ENCODE results near the gene WWC2.
A peak's percentile ranks its signal among the peaks of the same experiment; 100 is the strongest.

The WWC2 gene

DNA sequence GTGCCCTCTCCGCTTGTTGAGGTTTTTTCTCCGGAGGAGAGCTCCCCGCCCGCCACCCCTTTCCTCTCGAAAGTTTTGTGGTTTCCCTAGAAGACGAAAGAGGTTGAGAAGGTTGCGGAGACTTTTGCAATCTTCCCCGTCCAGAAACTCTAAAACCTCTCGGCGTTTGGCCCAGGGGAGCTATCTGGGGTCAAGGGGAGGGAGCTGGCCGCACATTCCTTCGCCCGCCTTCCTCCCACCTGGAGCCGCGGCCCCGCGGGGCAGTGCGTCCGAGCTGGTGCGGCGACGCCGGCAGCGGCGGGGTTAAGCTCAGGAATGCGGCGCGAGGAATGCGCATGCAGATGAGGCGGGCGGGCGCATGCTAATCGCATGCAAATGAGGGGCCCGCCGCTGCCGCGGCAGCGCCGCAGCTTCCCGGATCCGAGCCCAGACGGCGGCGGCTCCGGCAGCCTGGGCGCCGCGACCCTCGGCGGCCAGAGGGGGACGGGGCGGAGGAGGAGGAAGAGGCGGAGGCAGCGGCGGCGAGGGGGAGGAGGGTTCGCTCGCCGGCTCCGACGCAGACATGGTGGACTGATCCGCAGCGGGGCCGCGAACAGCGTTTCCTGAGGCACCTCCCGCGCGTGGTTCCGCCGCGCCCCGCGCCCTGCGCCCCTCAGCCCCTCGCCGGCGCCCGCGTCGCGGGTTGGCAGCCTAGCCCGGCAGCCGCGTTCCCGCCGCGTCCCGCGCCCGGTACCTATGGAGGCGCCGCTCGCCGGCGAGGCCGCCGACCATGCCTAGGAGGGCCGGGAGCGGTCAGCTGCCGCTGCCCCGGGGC is at the start of gene WWC2:
TSS of gene WWC2 (plus strand) at position 535 of the 814 bp plus-strand sequence. CDS start at position 770, 235 bp downstream.
- Mint-ChIP-seq H3K9me3 (no peaks in the 10 kb centered on the region), H3K4me3 (peak within 1 kb of the TSS; percentile 93), H3K27ac (peak within 1 kb of the TSS; percentile 97), H3K36me3 (ENCODE audit: low read depth) (no peaks in the 10 kb centered on the region), H3K4me1 (peaks cover 62% of the 10 kb centered on the region), H3K27me3 (ENCODE audit: low read depth, poor library complexity) (no peaks in the 10 kb centered on the region)
- TF ChIP-seq, protein P1, sequence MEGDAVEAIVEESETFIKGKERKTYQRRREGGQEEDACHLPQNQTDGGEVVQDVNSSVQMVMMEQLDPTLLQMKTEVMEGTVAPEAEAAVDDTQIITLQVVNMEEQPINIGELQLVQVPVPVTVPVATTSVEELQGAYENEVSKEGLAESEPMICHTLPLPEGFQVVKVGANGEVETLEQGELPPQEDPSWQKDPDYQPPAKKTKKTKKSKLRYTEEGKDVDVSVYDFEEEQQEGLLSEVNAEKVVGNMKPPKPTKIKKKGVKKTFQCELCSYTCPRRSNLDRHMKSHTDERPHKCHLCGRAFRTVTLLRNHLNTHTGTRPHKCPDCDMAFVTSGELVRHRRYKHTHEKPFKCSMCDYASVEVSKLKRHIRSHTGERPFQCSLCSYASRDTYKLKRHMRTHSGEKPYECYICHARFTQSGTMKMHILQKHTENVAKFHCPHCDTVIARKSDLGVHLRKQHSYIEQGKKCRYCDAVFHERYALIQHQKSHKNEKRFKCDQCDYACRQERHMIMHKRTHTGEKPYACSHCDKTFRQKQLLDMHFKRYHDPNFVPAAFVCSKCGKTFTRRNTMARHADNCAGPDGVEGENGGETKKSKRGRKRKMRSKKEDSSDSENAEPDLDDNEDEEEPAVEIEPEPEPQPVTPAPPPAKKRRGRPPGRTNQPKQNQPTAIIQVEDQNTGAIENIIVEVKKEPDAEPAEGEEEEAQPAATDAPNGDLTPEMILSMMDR (IDR thresholded peaks at IDR 0.05) = no peak
- peak; percentile 94 for DNase-seq

DNA sequence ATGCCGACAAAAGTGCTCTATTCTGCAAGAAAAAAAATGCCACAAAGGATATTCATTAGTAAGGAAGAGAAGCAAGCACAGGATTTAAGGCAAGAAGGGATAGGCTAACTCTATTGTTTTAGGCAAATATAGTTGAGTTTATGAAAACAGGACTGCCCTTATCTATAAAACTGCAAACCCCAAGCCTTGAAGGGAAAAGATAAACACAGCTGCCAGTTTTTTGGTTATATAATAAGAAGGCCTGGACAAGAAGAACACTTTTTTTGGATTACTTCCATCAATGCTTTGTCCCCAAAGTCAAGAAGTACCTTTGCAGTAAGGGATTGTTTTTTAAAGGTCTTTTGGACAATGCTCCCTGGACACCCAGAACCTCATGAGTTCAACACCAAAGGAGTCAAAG is 45.4 kb upstream of the WWC2 start:
- no peak for DNase-seq
- Mint-ChIP-seq H3K27me3 (ENCODE audit: low read depth, poor library complexity) (peaks cover 18% of the 10 kb centered on the region), H3K27ac (no peak overlapping the region), H3K9me3 (peaks cover 20% of the 10 kb centered on the region), H3K36me3 (ENCODE audit: low read depth) (no peaks in the 10 kb centered on the region), H3K4me3 (no peak overlapping the region), H3K4me1 (peaks cover 3% of the 10 kb centered on the region)
- TF ChIP-seq, protein P1 (IDR thresholded peaks at IDR 0.05) = no peak

DNA sequence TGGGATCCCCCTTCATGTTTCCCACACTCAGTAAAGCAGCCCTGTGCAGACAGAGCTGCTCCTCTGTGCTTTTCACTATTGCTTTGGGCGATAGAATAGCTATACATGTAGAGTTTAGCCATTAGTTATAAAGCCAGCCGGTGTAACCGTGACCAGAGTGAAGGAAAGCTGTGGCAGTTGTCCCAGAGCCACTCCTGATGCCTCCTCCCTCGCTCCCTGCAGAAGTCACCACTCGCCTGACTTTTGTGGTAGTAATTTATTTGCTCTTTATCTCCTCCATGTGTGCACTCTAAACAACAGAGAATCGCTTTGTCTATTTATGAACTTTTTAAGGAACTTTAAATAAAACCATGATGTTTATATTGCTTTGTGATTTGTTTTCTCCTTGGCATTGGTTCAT is 41.8 kb upstream of the WWC2 start:
- TF ChIP-seq, protein P1 (IDR thresholded peaks at IDR 0.05) = no peak
- peaks cover 14% of the 10 kb centered on the region for H3K27me3 Mint-ChIP-seq (ENCODE audit: low read depth, poor library complexity)
- H3K4me1 Mint-ChIP-seq = no peaks in the 10 kb centered on the region
- DNase-seq = no peak
- peaks cover 22% of the 10 kb centered on the region for H3K9me3 Mint-ChIP-seq
- H3K27ac Mint-ChIP-seq = no peak overlapping the region
- no peak overlapping the region for H3K4me3 Mint-ChIP-seq
- no peaks in the 10 kb centered on the region for H3K36me3 Mint-ChIP-seq (ENCODE audit: low read depth)

DNA sequence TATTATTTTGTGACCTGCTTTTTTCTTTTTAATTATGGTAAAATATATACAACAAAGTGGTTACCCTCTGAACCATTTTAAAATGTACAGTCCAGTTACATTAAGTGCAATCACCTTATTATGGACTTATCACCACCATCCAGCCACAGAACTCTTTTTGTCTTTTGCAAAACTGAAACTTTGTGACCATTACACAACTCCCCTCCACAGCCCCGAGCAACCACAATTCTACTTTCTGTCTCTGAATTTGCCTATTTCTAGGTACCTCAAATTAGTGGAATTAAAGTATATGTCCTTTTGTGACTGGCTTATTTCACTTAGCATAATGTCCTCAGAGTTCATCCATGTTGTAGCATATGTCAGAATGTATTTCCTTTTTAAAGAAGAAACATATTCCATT is 39.3 kb upstream of the WWC2 start:
- no peak for DNase-seq
- Mint-ChIP-seq H3K4me3 (no peak overlapping the region), H3K27ac (no peak overlapping the region), H3K9me3 (peaks cover 31% of the 10 kb centered on the region), H3K4me1 (peaks cover 6% of the 10 kb centered on the region), H3K27me3 (ENCODE audit: low read depth, poor library complexity) (peaks cover 11% of the 10 kb centered on the region), H3K36me3 (ENCODE audit: low read depth) (no peaks in the 10 kb centered on the region)
- TF ChIP-seq, protein P1 (IDR thresholded peaks at IDR 0.05) = no peak

DNA sequence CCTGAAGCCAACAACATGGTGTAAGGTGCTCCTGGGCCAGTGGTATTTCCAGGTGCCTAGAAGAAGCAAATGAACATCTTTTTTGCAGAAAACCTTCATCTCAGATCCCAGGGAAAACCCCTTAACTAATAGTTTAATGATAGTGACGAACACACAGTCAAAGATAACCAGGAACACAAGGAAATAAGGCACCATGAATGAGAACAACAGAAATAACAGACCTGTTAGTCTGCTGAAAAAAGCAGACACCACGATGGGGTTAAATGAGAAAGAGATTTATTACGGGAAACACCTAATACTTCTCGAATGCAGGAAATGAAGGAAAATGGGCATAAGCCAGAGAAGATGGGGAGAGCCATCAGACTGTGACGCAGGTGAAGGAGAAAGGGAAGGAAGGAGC is 30.6 kb upstream of the WWC2 start:
- Mint-ChIP-seq H3K27me3 (ENCODE audit: low read depth, poor library complexity) (peaks cover 4% of the 10 kb centered on the region), H3K4me3 (no peak overlapping the region), H3K4me1 (peaks cover 9% of the 10 kb centered on the region), H3K27ac (no peak overlapping the region), H3K9me3 (peaks cover 62% of the 10 kb centered on the region), H3K36me3 (ENCODE audit: low read depth) (peaks cover 30% of the 10 kb centered on the region)
- TF ChIP-seq, protein P1 (IDR thresholded peaks at IDR 0.05) = no peak
- no peak for DNase-seq

DNA sequence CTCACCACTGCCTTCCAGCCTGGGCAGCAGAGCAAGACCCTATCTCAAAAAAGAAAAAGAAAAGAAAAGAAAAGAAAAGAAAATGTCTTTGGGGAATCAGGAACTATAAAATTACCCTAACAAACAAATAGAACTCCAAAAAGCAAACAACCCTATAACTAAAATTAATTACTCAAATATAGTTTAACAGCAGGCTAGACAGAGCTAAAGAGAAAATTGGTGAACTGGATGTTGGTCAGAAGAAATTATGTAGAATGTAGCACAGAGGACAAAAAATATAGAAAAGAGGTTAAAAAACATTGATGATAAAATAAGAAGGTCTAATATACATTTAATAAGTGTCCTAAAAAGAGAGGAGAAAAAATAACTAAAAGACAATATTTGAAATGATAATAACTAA is 27.8 kb upstream of the WWC2 start:
- H3K4me3 Mint-ChIP-seq = no peak overlapping the region
- H3K27ac Mint-ChIP-seq = no peak overlapping the region
- H3K4me1 Mint-ChIP-seq = peaks cover 23% of the 10 kb centered on the region
- peaks cover 4% of the 10 kb centered on the region for H3K27me3 Mint-ChIP-seq (ENCODE audit: low read depth, poor library complexity)
- H3K36me3 Mint-ChIP-seq (ENCODE audit: low read depth) = peaks cover 30% of the 10 kb centered on the region
- peaks cover 53% of the 10 kb centered on the region for H3K9me3 Mint-ChIP-seq
- DNase-seq = no peak
- TF ChIP-seq, protein P1 (IDR thresholded peaks at IDR 0.05) = no peak

All from nephron progenitor cell (in vitro differentiated cells).